HG03103 (cell line): ENCODE measurements around the gene CYS1.
"Not testable (repeated sequence)": the region's sequence is repeated elsewhere in the genome, so short reads cannot be mapped to it uniquely, and the experiment has no call there.

Experiments used
- ATAC-seq: cut with Tn5 transposase; IDR thresholded peaks from one replicate; pipeline ENCODE4 v1.9.1; 2021; ENCODE audit warnings: low read depth; ENCODE audit not compliant: unreplicated experiment

CYS1 gene

GRCh38 chr2:10094271-10094814, 14.1 kb upstream of the CYS1 start:
- ATAC-seq = no peak

- ATAC-seq = not testable (repeated sequence)
Measured at GRCh38 chr2:10091889-10092244, 11.7 kb upstream of the CYS1 start.

- no peak for ATAC-seq
Measured at GRCh38 chr2:10091182-10091888, 11.1 kb upstream of the CYS1 start.

- no peak for ATAC-seq
Measured at GRCh38 chr2:10089565-10090190, 9.5 kb upstream of the CYS1 start.

- no peak for ATAC-seq
Measured at GRCh38 chr2:10087360-10087759, 7.1 kb upstream of the CYS1 start.

DNA sequence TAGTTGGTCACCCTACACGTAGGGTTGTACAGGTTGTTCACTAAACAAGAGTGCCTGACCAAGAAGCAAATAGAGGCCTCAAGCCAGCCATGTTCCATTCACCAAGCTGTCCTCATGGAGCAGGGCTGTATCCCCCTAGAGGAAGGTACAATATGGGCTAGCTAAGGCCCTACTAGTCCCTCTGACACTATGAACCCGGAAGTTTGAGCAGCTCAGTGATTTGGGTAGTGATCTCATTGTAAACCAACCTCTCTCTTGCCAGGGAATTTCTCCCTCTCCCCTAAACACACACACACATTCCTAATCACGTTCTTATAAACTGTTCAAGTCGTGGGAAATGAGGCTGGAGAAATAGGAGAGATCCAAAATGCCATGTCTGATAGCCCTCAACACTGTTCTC, 6.7 kb upstream of the CYS1 start:
- ATAC-seq = no peak

- ATAC-seq = no peak
Measured at GRCh38 chr2:10085668-10086059, 5.5 kb upstream of the CYS1 start.

DNA sequence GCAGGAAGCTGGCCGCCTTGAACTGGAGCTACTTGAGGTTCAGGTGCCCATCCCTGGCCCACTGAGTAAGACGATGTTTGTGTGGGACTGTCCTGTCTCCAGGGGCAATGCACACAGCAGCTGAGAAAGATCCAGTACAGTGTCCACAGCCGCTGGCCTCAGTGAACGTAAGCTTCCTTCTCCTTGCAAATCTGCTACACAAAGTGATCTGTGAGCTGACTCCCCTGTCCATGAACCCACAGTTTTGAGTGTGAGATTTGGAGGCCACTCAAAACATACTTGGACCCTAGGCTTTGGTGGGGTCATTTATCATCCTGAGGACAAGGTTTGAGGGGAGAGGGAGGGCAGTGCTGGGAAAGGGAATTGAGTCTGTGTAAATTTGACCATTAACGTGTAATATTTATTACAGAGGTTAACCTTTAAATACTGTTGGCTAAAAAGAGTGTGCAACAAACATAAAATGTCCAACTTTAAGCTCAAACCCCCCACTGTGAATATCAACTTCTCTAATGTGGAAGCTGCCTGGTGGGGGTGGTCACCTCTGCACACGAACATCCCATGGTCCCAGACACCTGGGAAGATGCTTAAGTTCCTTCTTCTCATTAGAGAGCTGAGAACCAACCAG, 4.9 kb upstream of the CYS1 start:
- no peak for ATAC-seq

DNA sequence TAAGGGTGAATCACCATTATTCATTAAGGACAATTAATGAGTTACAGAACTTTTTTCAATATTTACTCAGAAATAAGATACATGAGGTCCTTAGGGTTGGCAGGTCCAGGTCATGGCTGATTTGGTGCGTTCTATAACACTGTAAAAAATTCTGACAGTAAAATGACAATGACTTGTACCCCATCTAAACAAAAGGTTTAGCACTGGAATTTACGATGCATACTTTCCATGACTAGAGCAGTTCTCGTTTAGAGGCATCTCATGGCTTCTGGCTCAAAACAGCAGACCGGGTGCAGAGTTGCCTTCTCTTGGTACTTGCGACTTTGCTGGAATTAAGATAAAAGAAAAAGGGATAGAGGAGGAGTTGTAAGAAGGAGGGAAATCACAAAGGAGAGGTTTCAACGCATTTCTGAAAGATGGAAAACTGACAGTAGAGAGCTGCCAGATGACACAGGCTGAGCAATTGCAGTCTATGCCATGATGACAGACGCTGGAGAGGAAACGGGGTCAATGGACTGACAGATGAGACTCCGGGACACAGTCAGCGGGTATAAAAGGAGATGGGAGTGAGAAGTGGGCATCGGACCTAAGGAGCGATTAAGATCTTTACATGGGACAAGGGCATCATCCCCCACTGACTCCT, 4.1 kb upstream of the CYS1 start:
- ATAC-seq = no peak

GRCh38 chr2:10083692-10084211, 3.5 kb upstream of the CYS1 start:
- ATAC-seq = no peak

- ATAC-seq = no peak
Measured at GRCh38 chr2:10083046-10083445, 2.8 kb upstream of the CYS1 start.

- no peak for ATAC-seq
Measured at GRCh38 chr2:10080536-10081304, 509 bp upstream of the CYS1 start.

DNA sequence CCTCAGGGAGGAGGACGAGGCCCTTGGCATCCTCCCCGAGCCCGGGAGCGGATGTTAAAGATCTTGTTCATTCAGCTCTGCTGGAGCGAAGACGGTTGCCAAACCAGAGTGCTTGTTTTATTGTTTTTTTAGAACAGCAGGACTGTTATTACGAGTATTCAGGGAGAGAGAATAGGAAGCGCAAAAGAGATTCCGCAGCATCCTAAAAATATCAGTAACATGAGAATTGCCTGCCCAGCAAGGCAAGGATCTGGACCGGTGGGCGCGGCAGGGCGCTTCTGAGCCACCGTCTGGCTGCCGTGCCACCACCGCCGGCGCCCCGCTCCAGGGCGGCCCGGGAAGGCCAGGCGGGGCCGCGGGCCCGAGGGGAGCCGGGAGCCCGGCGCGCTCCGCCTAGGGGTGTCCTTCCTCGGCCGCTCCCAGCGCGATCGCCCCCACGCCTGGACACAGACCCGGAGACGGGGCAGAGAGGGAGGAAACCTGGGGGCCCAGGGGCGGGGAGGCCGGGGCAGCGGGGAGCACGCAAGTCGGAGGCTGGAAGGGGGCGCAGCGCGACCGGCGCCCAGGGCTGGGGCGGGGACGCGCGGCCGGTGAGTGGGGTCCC, 843 bp downstream of the CYS1 start:
- ATAC-seq = no peak

GRCh38 chr2:10078704-10079265, 1.4 kb downstream of the CYS1 start:
- ATAC-seq = no peak

GRCh38 chr2:10078001-10078400, 2.2 kb downstream of the CYS1 start:
- ATAC-seq = no peak

GRCh38 chr2:10076988-10077527, 3.2 kb downstream of the CYS1 start:
- no peak for ATAC-seq

GRCh38 chr2:10076511-10076910, 3.7 kb downstream of the CYS1 start:
- ATAC-seq = no peak

DNA sequence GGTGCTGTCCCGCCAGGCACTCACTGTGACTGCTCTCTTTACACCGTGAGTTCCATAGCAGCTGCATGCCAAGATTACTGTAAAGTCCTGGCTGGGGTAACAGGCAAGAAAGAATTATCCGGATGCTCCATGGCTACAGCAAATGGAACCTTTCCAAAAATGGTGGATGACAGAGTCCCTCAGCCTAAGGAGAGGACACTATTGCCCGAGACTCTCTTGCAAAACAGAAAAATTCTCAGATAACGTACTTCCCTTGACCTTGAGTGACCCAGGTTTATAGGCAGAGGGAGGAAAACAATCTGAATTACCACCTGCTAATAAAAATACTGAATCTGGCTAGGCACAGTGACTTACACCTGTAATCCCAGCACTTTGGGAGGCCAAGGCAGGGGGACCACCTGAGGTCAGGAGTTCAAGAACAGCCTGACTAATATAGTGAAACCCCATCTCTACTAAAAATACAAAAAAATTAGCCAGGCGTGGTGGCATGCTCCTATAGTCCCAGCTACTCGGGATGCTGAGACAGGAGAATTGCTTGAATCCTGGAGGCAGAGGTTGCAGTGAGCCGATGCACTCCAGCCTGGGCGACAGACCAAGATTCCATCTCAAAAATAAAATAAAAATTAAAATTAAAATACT, 4.5 kb downstream of the CYS1 start:
- ATAC-seq = no peak

DNA sequence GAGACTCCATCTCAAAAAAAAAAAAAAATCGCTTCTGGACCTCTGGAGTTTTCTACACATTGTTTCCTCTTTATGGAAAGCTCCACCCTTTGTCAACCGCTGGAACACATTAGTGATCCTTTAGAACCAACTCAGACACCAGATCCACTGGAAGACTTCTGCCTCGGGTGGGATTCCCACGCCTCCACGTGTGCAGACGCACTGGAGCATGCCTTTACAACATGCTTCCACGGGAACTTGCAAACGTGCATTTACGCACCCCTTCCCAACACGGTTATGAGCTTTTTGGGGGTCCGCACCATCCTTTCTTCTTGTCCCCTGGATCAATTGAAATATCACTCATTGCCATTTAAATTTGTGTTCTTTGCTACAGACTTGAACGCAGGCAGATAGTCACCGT, 5.1 kb downstream of the CYS1 start:
- no peak for ATAC-seq
